Muscle layer of colon (tissue), 2 donors: ENCODE measurements around the gene RPA1.
"Not testable (repeated sequence)": the region's sequence is repeated elsewhere in the genome, so short reads cannot be mapped to it uniquely, and the experiment has no call there.

ENCODE experiments used
- H3K27ac ChIP-seq: one replicate; pipeline ENCODE4 v1.7.0; 2013; ENCODE audit warnings: low read depth, mild to moderate bottlenecking, low read length, moderate library complexity
- H3K27me3 ChIP-seq, 2 donors: one replicate each; pipeline ENCODE4 v1.7.0; 2013; ENCODE audit warnings: low read length in 2 of 2, mild to moderate bottlenecking in 2 of 2; ENCODE audit not compliant: insufficient read depth in 2 of 2, control insufficient read depth in 1 of 2
- H3K36me3 ChIP-seq: one replicate; pipeline ENCODE4 v1.7.0; 2013; ENCODE audit warnings: mild to moderate bottlenecking, low read length; ENCODE audit not compliant: insufficient read depth
- H3K4me1 ChIP-seq: one replicate; pipeline ENCODE4 v1.7.0; 2013; ENCODE audit warnings: mild to moderate bottlenecking, low read length; ENCODE audit not compliant: insufficient read depth
- H3K4me3 ChIP-seq, 2 donors: one replicate each; pipeline ENCODE4 v1.7.0; 2013; ENCODE audit warnings: low read length in 2 of 2, low read depth in 1 of 2, mild to moderate bottlenecking in 1 of 2, moderate library complexity in 1 of 2
- H3K9ac ChIP-seq: one replicate; pipeline ENCODE4 v1.7.0; 2013; ENCODE audit warnings: low read length
- H3K9me3 ChIP-seq: one replicate; pipeline ENCODE4 v1.7.0; 2013; ENCODE audit warnings: mild to moderate bottlenecking, low read length
- donor health status: abdominal sarcoma.
- donor health status: Adenocarcinoma of cecum.

Gene RPA1

DNA sequence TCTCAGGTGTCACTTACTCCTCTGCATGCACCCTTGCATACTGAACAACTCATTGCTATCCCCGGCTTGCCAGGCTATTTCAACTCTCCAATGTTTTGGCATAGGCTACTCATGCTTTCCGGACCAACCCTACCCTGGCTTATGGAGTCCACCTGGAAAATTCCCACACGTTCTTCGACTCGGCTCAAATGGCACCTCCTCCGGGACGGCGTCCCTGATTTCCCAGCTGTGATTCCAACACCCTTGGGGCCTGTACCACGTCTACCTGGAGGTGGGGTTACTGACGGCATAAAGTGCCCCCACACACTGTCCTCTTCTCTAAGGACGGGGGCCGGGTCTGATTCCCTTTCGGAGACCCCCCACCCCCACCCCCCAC is 601 bp upstream of the RPA1 start:
- peak overlapping the region; percentile 92 for H3K27ac ChIP-seq
- H3K27me3 ChIP-seq, result no peaks in the 10 kb centered on the region
- peak overlapping the region; percentile 38 for H3K9ac ChIP-seq
- H3K4me1 ChIP-seq, result peaks cover 15% of the 10 kb centered on the region
- no peaks in the 10 kb centered on the region for H3K9me3 ChIP-seq
- peaks cover 19% of the 10 kb centered on the region for H3K36me3 ChIP-seq
- peak overlapping the region; percentile 88 to 98 for H3K4me3 ChIP-seq

DNA sequence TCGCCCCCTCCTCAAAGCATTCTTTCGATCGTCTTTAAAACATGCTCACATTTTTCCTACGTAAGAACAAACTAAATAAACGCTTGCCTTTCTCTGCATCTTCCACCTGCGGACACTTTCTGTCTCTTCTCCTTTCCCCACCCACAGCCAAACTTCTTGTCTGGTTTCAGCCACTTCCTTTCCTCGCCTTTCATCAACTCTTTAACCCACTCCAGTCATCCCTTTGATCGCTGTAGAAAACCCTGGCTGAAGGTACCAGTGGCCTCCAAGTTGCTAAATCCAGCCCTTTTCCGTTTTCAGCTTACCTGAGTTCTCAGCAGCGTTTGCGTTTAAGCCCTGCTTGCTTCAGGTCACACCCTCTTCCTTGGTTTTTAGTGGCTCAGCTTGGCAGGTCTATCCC is 483 bp downstream of the RPA1 start:
- Histone ChIP-seq H3K9me3 (no peaks in the 10 kb centered on the region), H3K27ac (peak overlapping the region; percentile 92), H3K4me3 (peak overlapping the region; percentile 88 to 98), H3K9ac (peak overlapping the region; percentile 87), H3K36me3 (peaks cover 12% of the 10 kb centered on the region), H3K27me3 (no peaks in the 10 kb centered on the region), H3K4me1 (peaks cover 15% of the 10 kb centered on the region)

DNA sequence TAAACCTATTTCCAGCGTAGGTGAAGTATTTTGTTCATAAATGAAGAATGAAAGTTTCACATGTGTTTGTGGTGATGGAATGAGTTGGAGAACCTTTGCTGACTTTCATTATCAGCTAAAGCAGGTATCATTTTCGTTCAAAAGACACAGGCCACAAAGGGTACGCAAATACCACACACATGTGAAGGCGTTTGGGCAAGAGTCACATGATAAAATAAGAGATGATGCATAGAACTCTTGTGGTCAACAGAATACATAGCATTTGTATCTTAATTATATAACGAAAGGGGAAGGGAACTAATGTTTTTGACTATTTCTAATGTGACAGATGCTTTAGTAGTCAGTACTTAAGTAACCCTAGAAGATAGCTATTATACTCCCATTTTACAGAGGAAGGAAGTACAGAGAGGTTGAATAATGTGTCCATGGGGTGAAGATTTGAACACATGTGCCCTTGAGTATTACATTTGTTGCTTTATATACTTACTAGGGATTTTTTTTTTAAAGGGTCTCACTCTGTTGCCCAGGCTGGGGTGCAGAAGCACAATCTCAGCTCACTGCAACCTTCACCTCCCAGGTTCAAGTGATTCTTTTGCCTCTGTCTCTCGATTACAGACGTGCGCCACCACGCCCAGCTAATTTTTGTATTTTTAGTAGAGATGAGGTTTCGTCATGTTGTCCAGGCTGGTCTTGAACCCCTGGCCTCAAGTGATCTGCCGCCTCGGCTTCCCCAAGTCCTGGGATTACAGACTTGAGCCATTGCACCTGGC is 4.8 kb downstream of the RPA1 start:
- H3K27ac ChIP-seq, result no peak overlapping the region
- H3K9me3 ChIP-seq, result no peaks in the 10 kb centered on the region
- peaks cover 8% of the 10 kb centered on the region for H3K4me1 ChIP-seq
- no peaks in the 10 kb centered on the region for H3K27me3 ChIP-seq
- no peaks in the 10 kb centered on the region for H3K36me3 ChIP-seq
- no peak overlapping the region for H3K4me3 ChIP-seq
- no peak overlapping the region for H3K9ac ChIP-seq

DNA sequence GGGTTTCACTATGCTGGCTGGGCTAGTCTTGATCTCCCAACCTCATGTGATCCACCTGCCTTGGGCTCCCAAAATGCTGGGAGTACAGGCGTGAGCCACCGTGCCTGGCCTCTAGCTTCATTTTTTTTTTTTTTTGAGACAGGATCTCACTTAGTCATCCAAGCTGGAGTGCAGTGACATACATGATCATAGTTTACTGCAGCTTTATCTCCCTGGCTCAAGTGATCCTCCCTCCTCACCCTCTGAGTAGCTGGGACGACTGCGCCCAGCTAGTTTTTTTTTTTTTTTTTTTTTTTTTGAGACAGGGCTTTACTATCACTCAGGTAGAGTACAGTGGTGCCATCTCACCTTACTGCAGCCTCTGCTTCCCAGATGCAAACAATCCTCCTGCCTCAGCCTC is 9.7 kb downstream of the RPA1 start:
- H3K9me3 ChIP-seq, result no peaks in the 10 kb centered on the region
- no peaks in the 10 kb centered on the region for H3K4me1 ChIP-seq
- no peak overlapping the region for H3K9ac ChIP-seq
- H3K27me3 ChIP-seq, result no peaks in the 10 kb centered on the region
- peaks cover 18% of the 10 kb centered on the region for H3K36me3 ChIP-seq
- no peak overlapping the region for H3K27ac ChIP-seq
- no peak overlapping the region for H3K4me3 ChIP-seq

DNA sequence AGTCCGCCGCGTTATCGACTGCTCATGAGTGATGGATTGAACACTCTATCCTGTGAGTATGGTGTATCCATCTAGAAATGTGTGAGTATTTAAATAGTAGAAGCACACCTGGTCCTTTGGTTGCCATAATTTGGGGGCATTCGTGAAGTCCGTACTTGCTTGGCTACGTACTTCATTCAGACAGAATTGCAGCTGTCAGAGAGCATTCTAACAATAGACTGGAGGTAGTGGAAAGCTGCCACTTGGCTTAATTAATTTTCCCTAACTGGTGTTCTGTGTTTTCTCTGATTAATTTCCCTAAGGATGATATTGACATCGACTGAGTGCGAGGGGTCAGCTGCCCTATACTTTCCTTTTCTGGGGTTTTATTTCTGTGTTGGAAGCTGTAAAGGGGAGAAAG is 14.1 kb downstream of the RPA1 start:
- no peaks in the 10 kb centered on the region for H3K27me3 ChIP-seq
- H3K36me3 ChIP-seq, result peaks cover 48% of the 10 kb centered on the region
- no peaks in the 10 kb centered on the region for H3K4me1 ChIP-seq
- H3K27ac ChIP-seq, result no peak overlapping the region
- H3K9ac ChIP-seq, result no peak overlapping the region
- H3K4me3 ChIP-seq, result no peak overlapping the region
- no peaks in the 10 kb centered on the region for H3K9me3 ChIP-seq

DNA sequence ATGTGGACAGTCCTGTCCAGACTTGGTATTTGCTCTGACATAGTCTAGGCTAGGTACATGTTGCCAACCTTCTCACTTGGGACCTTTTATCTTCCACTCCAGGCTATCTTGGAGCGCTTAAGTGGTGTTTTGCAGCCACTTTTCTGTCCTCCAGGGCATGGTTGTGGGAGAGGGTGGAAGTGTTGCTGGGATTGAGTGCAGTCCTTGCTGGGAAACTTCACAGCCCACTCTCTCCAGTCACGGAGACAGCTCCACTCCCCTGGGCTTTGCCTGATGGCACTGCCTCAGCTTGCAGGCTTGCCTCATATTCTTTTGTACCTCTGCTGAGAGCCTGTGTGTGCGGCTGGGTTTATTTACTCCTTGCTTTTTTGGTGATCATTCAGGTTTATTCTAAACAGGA is 17.4 kb downstream of the RPA1 start:
- H3K4me3 ChIP-seq, result no peak overlapping the region
- no peak overlapping the region for H3K9ac ChIP-seq
- H3K9me3 ChIP-seq, result no peaks in the 10 kb centered on the region
- H3K27ac ChIP-seq, result no peak overlapping the region
- no peaks in the 10 kb centered on the region for H3K27me3 ChIP-seq
- no peaks in the 10 kb centered on the region for H3K4me1 ChIP-seq
- H3K36me3 ChIP-seq, result peaks cover 58% of the 10 kb centered on the region

DNA sequence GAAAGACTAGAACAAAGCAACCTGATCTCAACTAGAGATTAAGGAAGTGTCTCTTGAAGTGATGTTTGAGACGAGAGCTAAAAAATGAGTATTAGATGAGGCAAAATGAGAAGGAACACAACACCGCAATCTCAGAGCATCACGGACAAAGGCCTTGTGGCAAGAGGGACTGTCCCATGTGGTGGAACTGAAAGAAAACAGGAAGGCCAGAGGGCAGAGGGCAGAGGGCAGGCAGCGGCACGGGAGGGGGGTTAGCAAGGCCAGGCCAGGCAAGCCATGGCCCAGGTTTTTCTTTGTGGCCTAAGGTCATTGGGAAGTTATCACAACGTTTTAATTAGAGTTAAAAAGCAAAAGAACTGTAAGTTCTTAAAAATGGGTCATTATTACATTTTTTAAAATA is 22.5 kb downstream of the RPA1 start:
- no peaks in the 10 kb centered on the region for H3K9me3 ChIP-seq
- no peak overlapping the region for H3K9ac ChIP-seq
- no peaks in the 10 kb centered on the region for H3K4me1 ChIP-seq
- no peak overlapping the region for H3K4me3 ChIP-seq
- no peaks in the 10 kb centered on the region for H3K27me3 ChIP-seq
- peaks cover 43% of the 10 kb centered on the region for H3K36me3 ChIP-seq
- H3K27ac ChIP-seq, result no peak overlapping the region

DNA sequence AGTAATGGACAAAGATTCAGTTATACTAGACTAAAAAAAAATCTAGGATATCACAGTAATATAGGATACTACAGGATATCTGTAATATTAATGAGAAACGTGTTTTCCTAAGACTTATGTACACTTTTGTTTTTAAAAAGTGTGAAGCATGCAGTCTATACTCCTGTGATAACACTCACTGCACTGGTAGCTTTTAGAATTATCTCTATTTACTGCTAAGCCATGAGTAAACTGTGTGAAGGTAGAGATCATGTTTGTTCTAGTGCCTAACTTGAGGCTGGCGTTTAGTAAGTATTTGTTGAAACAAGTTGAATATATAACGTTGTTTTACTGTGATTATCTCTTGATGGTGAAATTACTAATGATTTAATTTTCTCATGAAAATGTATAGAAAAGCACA is 23.9 kb downstream of the RPA1 start:
- Histone ChIP-seq H3K9me3 (no peaks in the 10 kb centered on the region), H3K27me3 (no peaks in the 10 kb centered on the region), H3K9ac (no peak overlapping the region), H3K27ac (no peak overlapping the region), H3K4me3 (no peak overlapping the region), H3K4me1 (no peaks in the 10 kb centered on the region), H3K36me3 (peaks cover 36% of the 10 kb centered on the region)

DNA sequence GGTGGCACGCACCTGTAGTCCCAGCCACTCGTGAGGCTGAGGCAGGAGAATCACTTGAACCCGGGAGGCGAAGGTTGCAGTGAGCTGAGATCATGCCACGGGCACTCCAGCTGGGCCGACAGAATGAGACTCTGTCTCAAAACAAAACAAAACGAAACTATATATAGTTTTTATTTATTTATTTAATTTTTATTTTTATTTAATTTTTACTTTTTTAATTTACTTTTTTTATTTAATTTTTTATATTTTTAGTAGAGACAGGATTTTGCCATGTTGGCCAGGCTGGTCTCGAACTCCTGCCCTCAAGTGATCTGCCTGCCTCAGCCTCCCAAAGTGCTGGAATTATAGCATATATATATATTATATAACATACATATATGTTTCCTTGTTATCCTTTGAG is 26.7 kb downstream of the RPA1 start:
- H3K9me3 ChIP-seq, H3K4me1 ChIP-seq, H3K27me3 ChIP-seq, H3K4me3 ChIP-seq, H3K9ac ChIP-seq, H3K27ac ChIP-seq: not testable (repeated sequence)
- peaks cover 23% of the 10 kb centered on the region for H3K36me3 ChIP-seq

DNA sequence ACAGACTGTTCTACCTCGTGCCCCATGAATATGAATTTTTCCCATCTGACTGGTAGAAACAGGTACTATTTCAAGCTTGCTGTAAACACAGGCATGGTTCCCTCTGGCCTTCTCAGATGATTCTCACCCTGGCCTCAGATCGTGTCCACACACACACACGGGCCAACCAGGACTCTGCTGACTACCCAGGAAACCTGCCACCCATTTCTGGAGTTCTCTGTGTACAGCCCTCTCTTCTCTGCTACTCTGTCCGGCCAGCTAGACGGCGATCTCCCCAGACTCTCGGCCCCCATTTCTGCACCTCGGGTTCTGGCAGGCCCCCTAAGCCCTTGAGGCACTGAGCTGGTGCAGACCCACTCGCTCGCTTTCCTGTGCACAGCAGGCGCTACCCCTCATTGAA is 31.2 kb downstream of the RPA1 start:
- H3K27ac ChIP-seq, result no peak overlapping the region
- no peaks in the 10 kb centered on the region for H3K27me3 ChIP-seq
- H3K9ac ChIP-seq, result no peak overlapping the region
- H3K4me3 ChIP-seq, result no peak overlapping the region
- H3K4me1 ChIP-seq, result no peaks in the 10 kb centered on the region
- H3K9me3 ChIP-seq, result no peaks in the 10 kb centered on the region
- no peaks in the 10 kb centered on the region for H3K36me3 ChIP-seq

DNA sequence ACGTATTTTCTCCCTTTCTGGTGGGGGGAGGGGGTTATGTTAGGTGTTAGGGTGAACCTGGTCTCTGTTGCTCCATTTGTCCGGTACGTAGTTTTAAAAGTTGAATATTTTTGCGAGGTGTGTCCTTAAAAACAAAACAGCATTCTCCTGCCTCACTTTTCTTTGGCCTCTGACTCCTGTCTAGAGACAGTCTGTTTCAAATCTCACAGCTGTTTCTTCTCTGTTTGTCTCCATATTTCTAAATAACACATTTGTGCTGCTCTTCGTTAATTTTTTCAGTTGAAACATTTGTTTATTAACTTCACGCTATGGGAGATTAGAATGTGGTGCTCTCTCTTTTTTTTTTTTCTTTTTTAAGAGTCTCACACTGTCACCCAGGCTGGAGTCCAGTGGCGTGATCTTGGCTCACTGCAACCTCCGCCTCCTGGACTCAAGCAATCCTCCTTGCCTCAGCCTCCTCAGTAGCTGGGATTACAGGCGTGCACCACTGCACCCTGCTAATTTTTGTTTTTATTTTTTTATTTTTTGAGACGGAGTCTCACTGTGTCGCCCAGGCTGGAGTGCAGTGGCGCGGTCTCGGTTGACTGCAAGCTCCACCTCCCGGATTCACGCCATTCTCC is 31.7 kb downstream of the RPA1 start:
- Histone ChIP-seq H3K9me3 (no peaks in the 10 kb centered on the region), H3K4me1 (no peaks in the 10 kb centered on the region), H3K9ac (no peak overlapping the region), H3K27ac (no peak overlapping the region), H3K27me3 (no peaks in the 10 kb centered on the region), H3K36me3 (no peaks in the 10 kb centered on the region), H3K4me3 (no peak overlapping the region)
